ENCODE data around the gene ZMAT2.

GRCh38 chr5:140707812-140708211 is 7.6 kb downstream of the ZMAT2 start:
- TF ChIP-seq CTCF (IDR thresholded peaks at IDR 0.05) = no peak
- TF ChIP-seq POLR2A (IDR thresholded peaks at IDR 0.05) = no peak
